HG02884 (cell line): Measurements from ENCODE around the gene SH3TC2.

Source experiments
- ATAC-seq: cut with Tn5 transposase; IDR thresholded peaks from one replicate; pipeline ENCODE4 v1.9.1; 2021; ENCODE audit warnings: mild to moderate bottlenecking, moderate library complexity; ENCODE audit not compliant: unreplicated experiment

SH3TC2 gene

DNA sequence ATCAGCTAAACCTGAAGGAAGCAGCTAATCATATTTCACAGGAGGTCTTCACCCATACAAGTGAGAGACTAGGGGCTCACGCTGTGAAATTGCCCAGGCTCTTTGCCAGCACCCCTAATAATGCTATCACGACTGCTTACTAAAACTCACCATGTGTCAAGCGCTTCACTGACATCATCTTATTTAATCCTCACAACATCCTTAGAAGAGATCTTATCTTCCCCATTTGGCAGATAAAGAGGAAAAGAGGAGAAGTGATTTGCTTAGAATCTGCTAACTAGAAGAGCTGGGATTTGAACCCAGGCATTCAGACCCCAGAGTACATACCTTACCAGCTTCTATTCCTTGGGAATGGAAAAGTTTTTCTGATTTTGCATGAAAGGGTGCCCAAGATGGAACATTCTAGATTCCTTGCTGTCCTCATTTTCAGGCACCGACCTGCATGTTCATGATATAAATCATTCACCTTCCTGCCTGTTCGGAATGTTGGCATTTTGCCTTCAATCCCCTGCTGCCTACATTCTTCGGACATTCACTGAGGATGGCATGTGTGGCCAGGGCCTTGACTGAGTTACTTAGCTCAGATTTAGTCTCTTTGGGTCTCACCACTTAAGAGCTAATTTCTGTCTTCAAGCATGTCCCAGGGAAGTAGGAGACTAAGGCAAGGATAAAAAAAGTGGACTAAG, 88.1 kb downstream of the SH3TC2 start:
- ATAC-seq = no peak

DNA sequence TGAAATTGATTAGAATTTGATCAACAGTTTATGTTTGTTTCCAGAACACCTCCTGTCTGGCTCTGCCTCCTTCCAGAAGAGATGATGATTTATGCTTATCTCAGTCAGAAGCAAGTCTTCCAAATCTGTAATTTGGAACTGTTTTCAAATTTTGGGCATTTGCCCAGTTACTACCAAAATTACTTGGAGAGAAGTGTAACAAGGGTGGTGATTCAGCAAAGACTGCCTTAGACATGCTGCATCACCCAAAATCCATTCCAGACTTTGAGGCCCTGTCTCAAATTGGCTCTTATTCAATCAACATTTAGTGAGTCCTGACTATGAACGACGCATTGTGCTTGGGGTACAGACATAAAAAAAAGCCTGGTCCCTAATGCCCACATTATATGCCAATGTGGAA, 89.4 kb downstream of the SH3TC2 start:
- no peak for ATAC-seq

DNA sequence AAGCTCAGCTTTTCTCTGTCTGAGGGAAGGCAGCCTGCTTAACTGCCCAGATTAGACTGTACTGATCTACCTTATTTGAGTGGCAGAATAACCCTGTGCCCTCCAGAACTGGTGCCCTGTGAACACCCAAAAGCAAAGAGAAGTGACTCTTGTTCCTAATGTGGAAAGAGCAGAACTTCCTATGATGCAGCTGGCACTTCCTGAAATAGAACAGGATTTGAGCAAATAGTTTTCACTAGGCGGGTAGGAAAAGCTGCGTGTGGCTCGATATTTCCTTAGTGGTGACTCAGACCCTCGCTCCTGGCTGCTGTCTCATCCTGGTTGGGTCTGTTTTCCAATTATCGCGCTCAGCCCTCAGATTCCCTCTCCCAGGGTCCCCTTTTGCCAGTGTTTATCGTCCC, 89.9 kb downstream of the SH3TC2 start:
- ATAC-seq = no peak

- no peak for ATAC-seq
These were observed 90.5 kb downstream of the SH3TC2 start for GRCh38 chr5:148972396-148972795.

GRCh38 chr5:148970876-148971275, 92.0 kb downstream of the SH3TC2 start:
- ATAC-seq = no peak

DNA sequence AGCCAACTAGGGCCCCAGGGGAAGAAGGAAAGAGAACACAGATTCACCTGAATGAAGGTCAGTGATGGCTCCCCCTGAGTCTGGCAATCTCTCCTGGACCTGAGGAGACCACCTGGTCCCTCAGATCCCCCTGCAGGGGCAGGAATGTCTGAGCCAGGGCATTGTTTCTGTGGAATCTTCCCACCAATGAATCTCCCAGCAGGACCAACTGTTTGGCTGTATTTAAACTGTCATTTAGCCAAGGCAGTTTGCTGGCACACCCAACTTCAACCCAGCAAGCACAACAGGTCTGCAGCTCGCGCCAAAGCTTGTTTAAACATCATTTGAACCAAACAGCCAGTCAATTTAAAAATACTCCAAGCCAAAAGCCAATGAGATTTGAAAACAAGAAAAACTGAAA, 92.6 kb downstream of the SH3TC2 start:
- ATAC-seq = no peak

GRCh38 chr5:148969291-148969690, 93.6 kb downstream of the SH3TC2 start:
- ATAC-seq = no peak

DNA sequence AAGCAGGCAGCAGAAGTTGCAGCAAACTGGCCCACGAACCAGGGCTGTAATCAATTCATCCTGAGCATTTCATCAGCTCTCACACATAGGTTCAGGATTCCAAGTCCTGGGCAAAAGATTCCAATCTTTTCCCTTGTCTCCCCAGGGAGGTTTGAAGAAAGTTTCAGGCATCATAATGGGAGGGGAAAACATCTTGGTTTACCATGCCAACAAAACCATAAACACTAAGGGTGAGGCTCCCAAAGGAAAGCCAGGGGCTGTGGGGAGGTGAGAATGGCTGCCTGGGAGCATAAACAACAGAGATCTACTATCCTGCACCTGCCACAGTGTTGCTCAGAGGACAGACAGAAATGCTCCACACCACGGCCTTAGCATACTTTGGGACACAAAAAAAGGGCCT, 94.6 kb downstream of the SH3TC2 start:
- no peak for ATAC-seq

- ATAC-seq = no peak
These were observed 95.1 kb downstream of the SH3TC2 start for GRCh38 chr5:148967783-148968182.

- no peak for ATAC-seq
These were observed 95.9 kb downstream of the SH3TC2 start for GRCh38 chr5:148966938-148967337.

- no peak for ATAC-seq
These were observed 96.5 kb downstream of the SH3TC2 start for GRCh38 chr5:148966348-148966747.

GRCh38 chr5:148965511-148966265, 97.2 kb downstream of the SH3TC2 start:
- no peak for ATAC-seq

GRCh38 chr5:148963664-148964063, 99.2 kb downstream of the SH3TC2 start:
- ATAC-seq = no peak

GRCh38 chr5:148962761-148963324, 100.0 kb downstream of the SH3TC2 start:
- ATAC-seq = no peak

DNA sequence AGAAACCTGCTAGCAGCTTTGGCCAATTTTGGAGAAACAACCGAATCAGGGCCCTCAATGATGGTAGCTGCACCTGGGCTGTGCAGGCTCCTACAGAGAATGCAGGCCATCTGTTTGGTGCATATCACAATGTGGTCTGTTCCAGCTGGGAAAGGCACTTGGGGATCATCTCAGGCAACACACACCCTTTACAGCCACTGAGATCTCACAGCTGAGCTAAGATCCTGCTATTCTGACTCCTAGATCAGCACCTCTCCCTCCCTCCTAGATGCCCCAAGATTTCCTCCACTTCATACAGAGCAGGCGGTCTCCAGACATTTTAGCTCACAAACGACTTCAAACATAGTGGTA, 100.7 kb downstream of the SH3TC2 start:
- ATAC-seq = no peak

GRCh38 chr5:148961261-148962199, 101.3 kb downstream of the SH3TC2 start:
- no peak for ATAC-seq

- ATAC-seq = no peak
These were observed 102.6 kb downstream of the SH3TC2 start for GRCh38 chr5:148960070-148960769.

- ATAC-seq = peak; percentile 49
These were observed 105.2 kb downstream of the SH3TC2 start for GRCh38 chr5:148957591-148958202.

GRCh38 chr5:148956477-148957385, 106.1 kb downstream of the SH3TC2 start:
- no peak for ATAC-seq
